Peyer's patch (tissue), 4 donors: ENCODE measurements around the gene SCRN2.

ENCODE experiments used
- POLR2A ChIP-seq, 2 donors: fragments of 450-650 bp; IDR thresholded peaks; one replicate each; pipeline ENCODE4 v1.5.1; 2017; ENCODE audit warnings: antibody characterized with exemption in 2 of 2, mild to moderate bottlenecking in 2 of 2, moderate library complexity in 2 of 2
- TF ChIP-seq, protein P1 (sequence below), 6 experiments: fragments of 450-650 bp in 4 of 6; fragments of 200-600 bp in 2 of 6; sonication (generic) in 1 of 6; IDR thresholded peaks; one replicate each; pipeline ENCODE4 v1.5.1; 2017 to 2019; ENCODE audit warnings: antibody characterized with exemption in 6 of 6, mild to moderate bottlenecking in 3 of 6, moderate library complexity in 1 of 6

DNA sequence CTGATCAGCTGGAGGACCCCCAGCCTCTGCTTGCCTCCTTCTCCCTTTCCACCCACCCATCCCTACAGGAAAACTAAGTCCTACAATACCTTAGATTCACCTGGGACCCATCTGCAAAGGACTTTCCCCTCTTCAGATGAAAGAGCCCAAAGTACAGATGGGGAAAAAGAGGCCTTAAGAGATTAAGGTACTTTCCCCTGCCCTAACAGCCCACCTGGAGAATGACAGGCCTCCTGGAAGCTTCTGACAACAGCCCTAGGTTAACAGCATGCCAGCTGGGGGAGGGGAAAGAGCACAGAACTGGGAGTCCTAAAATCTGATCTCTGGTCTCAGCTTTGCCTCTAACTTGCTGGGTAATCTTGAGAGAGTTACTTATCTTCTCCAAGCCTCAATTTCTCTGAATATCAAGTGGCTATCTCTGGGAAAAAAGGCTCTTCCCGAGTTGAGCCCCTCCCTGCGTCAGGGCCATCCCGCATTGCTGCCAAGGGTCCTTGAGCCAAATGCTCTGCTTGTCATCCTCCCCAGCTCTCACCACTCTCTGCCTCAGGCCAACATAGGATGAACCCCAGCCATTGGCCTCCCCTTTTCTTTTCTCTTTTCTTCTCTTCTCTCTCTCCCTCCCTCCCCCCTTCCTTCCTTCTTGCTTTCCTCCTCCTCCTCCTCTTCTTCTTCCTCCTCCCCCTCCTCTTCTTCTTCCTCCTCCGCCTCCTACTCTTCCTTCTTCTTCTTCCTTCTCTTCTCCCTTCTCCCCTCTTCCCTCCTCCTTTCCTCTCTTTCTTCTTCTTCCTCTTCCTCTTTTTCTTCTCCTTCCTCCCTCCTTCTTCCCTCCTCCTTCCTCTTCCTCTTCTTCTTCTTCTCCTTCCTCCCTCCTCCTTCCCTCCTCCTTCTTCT is 32.4 kb upstream of the SCRN2 start:
- no peak for TF ChIP-seq POLR2A (IDR thresholded peaks at IDR 0.05)
- TF ChIP-seq, protein P1, sequence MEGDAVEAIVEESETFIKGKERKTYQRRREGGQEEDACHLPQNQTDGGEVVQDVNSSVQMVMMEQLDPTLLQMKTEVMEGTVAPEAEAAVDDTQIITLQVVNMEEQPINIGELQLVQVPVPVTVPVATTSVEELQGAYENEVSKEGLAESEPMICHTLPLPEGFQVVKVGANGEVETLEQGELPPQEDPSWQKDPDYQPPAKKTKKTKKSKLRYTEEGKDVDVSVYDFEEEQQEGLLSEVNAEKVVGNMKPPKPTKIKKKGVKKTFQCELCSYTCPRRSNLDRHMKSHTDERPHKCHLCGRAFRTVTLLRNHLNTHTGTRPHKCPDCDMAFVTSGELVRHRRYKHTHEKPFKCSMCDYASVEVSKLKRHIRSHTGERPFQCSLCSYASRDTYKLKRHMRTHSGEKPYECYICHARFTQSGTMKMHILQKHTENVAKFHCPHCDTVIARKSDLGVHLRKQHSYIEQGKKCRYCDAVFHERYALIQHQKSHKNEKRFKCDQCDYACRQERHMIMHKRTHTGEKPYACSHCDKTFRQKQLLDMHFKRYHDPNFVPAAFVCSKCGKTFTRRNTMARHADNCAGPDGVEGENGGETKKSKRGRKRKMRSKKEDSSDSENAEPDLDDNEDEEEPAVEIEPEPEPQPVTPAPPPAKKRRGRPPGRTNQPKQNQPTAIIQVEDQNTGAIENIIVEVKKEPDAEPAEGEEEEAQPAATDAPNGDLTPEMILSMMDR (IDR thresholded peaks at IDR 0.05): no peak
